D721Med (cell line): ENCODE data around the gene ZNF616.

Experiments used
- DNase-seq: peaks from one replicate; pipeline ENCODE4 v3.0.0; 2011; ENCODE audit warnings: low spot score; ENCODE audit not compliant: insufficient read length
- FAIRE-seq: peaks from 2 replicates; lab custom pipeline; 2011; peaks lifted over from hg19 to GRCh38; lab: Jason Lieb, UNC
- TF ChIP-seq, protein P1 (sequence below): IDR thresholded peaks from 2 replicates; pipeline ENCODE4 v1.5.1; 2012; ENCODE audit warnings: mild to moderate bottlenecking, control low read depth; ENCODE audit not compliant: insufficient read depth; ENCODE audit errors: missing control alignments

The ZNF616 gene

DNA sequence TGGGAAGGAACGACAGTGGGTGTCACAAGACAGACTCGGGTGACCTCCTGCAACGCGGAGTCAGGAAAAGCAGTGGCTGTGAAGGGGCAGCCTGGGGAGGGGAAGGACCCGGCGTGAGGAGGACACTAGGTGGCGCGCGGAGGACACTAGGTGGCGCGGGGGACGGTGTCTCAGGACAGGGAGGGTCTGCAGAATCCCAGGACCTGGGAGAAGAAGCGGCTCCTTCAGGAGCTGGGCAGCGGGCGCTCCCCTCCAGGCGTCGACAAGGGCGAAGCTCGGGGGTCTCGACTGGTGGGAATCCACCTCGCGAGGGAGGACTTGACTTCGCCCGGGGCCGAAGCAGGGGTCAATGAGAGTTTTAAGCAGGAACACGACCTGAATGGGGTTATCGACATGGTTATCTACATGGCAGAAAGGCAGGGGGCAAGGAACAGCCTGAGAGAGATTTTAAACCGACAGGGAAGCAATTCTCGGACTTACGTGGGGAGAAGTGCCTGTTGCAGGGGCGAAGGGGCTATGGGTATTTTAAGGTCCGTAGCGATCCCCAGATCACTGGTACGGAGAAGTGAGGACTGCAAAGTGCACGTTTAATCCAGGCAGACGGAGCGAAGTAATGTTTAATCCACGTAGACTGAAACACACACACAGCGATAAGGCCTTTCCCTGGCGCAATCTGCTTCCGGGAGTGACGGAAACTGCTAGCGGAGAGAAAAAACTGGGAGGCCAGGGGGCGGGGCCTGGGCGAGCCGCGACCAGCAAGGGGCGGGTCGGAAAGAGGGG, at the start of gene ZNF616:
Gene ZNF616 (minus strand): TSS at position 687 of the 780 bp plus-strand sequence. CDS start 9,426 bp downstream, outside the sequence.
- FAIRE-seq (no peak), DNase-seq (peak; percentile 70)
- TF ChIP-seq, protein P1, sequence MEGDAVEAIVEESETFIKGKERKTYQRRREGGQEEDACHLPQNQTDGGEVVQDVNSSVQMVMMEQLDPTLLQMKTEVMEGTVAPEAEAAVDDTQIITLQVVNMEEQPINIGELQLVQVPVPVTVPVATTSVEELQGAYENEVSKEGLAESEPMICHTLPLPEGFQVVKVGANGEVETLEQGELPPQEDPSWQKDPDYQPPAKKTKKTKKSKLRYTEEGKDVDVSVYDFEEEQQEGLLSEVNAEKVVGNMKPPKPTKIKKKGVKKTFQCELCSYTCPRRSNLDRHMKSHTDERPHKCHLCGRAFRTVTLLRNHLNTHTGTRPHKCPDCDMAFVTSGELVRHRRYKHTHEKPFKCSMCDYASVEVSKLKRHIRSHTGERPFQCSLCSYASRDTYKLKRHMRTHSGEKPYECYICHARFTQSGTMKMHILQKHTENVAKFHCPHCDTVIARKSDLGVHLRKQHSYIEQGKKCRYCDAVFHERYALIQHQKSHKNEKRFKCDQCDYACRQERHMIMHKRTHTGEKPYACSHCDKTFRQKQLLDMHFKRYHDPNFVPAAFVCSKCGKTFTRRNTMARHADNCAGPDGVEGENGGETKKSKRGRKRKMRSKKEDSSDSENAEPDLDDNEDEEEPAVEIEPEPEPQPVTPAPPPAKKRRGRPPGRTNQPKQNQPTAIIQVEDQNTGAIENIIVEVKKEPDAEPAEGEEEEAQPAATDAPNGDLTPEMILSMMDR, result peak; percentile 77

DNA sequence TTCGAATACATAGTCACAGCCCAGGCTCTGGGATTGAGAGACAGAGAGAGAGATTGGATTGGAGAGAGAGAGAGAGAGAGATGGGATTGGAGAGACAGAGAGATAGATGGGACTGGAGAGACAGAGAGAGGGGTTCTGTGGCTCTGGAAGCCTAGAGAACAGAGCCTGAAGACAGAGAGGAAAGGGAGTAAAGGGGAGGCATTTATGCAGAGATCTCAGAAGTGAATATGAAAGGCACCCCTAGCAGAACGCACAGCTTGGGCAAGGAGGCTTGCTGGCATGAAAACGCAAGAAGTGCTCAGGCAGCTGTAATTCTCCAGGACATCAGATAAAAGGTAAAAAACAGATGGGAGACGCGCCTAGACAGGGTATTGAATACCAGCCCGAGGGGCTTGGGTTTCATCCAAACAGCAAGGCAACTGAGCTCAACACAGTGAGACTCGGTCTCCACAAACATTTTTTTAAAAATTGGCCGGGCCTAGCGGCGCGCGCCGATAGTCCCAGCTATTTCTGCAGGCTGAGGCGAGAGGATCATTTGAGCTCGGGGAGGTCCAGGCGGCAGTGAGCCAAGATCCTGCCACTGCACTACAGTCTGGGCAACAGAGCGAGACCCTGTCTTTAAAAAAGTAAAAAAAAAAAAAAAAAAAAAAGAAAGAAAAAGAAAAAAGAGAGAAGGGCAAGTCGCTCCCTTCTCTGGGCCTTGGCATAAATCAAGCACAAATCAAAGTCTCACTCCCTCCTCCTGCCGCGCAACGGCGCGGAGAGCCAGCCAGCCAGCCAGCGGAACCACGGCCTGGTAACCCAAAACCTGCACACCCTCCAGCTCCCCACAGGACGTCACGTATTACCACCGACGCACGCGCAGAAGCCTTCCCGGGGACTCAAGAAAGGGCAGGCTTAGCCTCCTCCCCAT, 49.3 kb upstream of the ZNF616 start:
- DNase-seq (peak; percentile 58), FAIRE-seq (no peak)

DNA sequence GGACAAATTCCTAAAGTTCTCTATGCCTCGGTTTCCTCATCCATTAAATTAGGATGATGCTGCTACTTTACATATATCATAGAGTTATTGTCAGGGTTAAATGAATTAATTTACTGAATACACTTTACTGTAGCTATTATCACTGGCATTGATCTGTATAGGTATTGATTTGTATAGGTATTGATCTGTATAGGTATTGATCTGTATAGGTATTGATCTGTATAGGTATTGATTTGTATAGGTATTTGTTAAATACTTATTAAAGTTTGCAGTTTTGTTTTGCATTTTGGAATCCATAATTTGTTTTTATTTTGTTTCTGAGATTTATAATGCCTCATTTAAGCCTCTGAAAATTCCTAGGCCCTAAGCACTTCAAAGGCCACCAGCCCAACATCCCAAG, 47.7 kb upstream of the ZNF616 start:
- FAIRE-seq (no peak), DNase-seq (no peak)
- TF ChIP-seq, protein P1, result no peak

More for the DNA sequence above, 49.3 kb upstream of the ZNF616 start:
- TF ChIP-seq, protein P1, result no peak

DNA sequence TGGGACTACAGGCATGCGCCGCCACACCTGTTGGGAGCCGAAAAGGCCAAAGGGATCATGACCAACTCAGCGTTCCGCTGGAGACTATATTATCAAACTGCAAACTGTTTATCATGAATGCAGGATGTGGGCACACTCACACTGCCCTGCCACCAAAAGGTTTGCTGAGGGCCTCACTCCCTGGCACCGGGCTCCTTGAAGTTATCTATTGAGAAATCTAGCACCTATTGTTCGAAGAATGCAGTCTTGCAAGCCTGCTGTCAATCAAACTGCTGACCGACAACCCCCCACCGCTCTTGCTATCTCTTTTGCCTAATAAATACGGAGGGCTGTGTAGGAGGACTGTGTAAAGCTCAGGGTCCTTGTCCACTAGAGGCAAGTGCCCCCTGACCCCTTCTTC, 36.8 kb upstream of the ZNF616 start:
- DNase-seq (no peak), FAIRE-seq (no peak)
- TF ChIP-seq, protein P1, result no peak

DNA sequence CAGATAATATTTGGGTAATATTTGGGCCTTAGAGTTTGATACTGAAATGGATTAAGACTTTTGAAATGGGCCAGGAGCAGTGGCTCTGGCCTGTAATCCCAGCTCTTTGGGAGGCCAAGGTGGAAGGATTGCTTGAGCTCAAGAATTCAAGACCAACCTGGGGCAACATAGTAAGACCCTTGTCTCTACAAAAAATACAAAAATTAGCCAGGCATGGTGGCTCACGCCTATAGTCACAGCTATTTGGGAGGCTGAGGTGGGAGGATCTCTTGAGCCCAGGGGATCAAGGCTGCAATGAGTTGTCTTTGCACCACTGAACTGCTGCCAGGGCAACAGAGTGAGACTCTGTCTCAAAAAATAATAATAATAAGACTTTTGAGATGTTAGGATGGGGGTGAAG, 32.6 kb upstream of the ZNF616 start:
- DNase-seq (no peak), FAIRE-seq (no peak)
- TF ChIP-seq, protein P1, result no peak

DNA sequence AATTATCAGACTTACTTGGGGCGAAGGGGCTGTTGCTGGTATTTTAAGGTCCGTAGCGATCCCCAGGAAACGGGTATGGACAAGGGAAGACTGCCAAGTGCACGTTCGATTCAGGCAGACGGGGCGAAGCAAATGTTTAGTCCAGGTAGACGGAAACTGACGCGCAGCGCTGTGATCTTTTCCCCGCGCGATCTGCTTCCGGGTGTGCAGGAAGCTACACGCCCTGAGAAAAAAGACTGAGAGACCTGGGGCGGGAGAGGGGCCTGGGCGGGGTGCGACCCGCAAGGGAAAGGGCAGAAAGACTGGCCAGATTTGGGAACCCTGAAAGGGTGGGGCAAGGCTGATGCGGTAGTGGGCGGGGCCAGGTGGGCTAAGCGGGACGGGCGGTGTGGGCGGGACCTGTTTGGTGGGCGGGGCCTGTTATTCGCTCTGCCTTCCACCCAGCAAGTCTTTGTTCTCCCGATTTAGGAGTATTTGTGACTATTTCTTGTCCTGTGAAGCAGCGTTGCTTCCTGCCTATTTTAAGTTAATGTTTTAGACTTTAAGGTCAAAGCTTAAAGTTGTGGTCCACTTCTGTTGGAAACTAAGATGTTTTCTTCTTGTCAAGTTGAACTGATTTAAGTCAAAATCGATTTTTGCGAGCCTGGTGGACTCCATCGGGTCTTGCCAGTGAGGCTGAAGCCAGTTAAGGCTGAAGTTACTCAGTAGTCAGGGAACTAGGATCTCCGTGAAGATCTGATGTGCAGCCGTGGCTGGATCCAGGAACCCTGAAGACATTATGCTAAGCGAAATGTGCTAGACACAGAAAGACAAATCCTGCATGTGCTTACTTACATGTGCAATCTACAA, 31.8 kb upstream of the ZNF616 start, which contains the start of gene ZNF836:
Gene ZNF836 (minus strand): TSS at position 301 of the 849 bp plus-strand sequence. CDS start 3,549 bp downstream, outside the sequence.
- FAIRE-seq, result no peak

More for the DNA sequence above, 31.8 kb upstream of the ZNF616 start, which contains the start of gene ZNF836:
- TF ChIP-seq, protein P1, result no peak
- peak; percentile 65 for DNase-seq
